Ectodermal cell (in vitro differentiated cells): ENCODE measurements around the gene KAT2B.

Experiments
- H3K27ac ChIP-seq: 2 replicates; pipeline ENCODE4 v1.7.0; 2013; ENCODE audit warnings: mild to moderate bottlenecking, low read depth, low read length; ENCODE audit not compliant: insufficient read depth, poor library complexity, severe bottlenecking
- H3K27me3 ChIP-seq: 2 replicates; pipeline ENCODE4 v1.7.0; 2013; ENCODE audit warnings: mild to moderate bottlenecking, low read length; ENCODE audit not compliant: insufficient read depth, control insufficient read depth, poor library complexity, severe bottlenecking
- H3K36me3 ChIP-seq: one replicate; pipeline ENCODE4 v1.7.0; 2013; ENCODE audit warnings: low read length; ENCODE audit not compliant: control insufficient read depth, insufficient read depth
- H3K4me1 ChIP-seq: one replicate; pipeline ENCODE4 v1.7.0; 2013; ENCODE audit warnings: low read length; ENCODE audit not compliant: control insufficient read depth, insufficient read depth
- H3K4me3 ChIP-seq: 2 replicates; pipeline ENCODE4 v1.7.0; 2013; ENCODE audit warnings: low read depth, low read length, control low read depth; ENCODE audit not compliant: insufficient read depth
- H3K9me3 ChIP-seq: 2 replicates; pipeline ENCODE4 v1.7.0; 2013; ENCODE audit warnings: mild to moderate bottlenecking, low read length, moderate library complexity; ENCODE audit not compliant: control insufficient read depth
- WGBS, 2 experiments: methylation state at CpG; one replicate each; pipeline ENCODE4 v1.1.7; 2013; ENCODE audit warnings: missing lambda C conversion rate in 2 of 2; 5-methylcytosine and 5-hydroxymethylcytosine counted together

The KAT2B gene

DNA sequence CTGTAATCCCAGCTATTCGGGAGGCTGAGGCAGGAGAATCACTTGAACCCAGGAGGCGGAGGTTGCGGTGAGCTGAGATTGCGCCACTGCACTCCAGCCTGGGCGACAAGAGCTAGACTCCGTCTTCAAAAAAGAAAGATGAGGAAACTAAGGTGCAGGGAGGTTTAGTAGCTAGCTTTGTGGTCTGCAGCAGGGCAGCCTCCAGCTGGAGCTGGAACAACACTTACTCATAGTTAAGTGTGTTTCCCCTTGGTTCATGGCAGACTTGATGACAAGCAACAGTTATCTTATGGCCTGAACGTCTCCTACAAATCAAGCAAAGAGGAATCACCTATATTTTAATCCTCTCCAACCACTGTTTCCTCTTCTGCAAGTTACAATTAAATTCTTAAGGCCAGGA lies 12.6 kb downstream of the KAT2B start:
- no peak overlapping the region for H3K27ac ChIP-seq
- 81 to 95% methylated on average over 7 of the region's 7 CpGs for WGBS, 2 experiments
- no peaks in the 10 kb centered on the region for H3K36me3 ChIP-seq
- H3K27me3 ChIP-seq = no peaks in the 10 kb centered on the region
- H3K9me3 ChIP-seq = no peaks in the 10 kb centered on the region
- H3K4me1 ChIP-seq = no peaks in the 10 kb centered on the region
- no peak overlapping the region for H3K4me3 ChIP-seq

DNA sequence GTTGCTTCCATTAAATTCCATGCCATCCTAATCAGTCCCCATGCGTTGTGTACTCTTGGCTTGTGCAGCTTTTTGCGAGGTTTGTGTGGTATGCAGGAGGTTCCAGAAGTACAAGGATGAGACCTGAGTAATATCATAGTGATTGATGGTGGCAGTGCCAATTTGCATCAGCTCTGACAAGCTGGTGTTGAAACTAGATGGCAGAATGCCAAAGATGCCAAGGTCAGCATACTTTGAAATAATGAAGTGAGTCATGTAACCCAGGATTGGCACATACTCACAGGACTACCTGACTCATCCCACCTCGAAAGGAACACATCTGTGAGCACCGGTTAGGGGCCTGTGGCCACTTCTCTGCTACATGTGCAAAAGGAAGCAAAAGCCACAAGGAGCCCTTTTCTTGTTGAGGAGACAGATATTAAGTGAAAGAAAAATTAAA lies 14.3 kb downstream of the KAT2B start:
- Histone ChIP-seq H3K27me3 (no peaks in the 10 kb centered on the region), H3K27ac (no peak overlapping the region), H3K4me1 (no peaks in the 10 kb centered on the region), H3K36me3 (no peaks in the 10 kb centered on the region), H3K4me3 (no peak overlapping the region), H3K9me3 (no peaks in the 10 kb centered on the region)
- WGBS, 2 experiments = 91 to 96% methylated on average over 4 of the region's 4 CpGs

DNA sequence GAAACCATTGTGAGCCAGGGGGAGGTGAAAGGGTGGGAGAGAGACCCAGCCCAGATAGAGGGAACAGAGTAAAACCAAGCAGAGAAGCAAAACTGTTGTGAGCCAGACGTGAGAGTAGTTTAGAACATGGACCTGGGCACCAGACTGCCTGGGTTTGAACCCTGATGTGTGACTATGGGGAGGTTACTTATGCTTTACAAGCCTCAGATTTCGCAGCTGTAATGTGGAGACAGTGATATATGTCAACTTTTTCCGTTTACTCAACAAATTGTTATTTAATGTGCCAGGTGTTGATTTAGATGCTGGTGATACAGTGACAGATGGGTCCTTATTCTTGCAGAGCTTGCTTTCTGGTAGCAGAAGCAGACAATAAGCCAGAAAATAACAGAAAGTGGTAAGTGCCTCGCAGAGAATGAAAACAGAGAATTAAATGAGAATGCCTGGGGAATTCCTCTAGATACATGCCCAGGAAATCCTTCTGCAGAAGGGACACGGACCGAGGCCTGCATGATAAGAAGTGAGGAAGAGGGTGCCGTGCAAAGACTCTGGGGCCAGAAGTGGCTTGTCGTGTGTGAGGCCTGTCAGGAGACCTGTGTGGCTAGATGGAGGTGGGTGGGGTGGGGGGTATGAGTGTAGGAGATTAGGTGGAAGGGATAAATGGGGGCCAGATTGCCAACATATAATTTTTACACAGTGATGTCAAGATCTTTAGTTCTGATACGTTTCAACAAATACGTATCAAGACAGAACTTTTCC lies 15.0 kb downstream of the KAT2B start:
- WGBS, 2 experiments = 87% methylated on average over 9 to 10 of the region's 10 CpGs
- Histone ChIP-seq H3K4me1 (no peaks in the 10 kb centered on the region), H3K27ac (no peak overlapping the region)

DNA sequence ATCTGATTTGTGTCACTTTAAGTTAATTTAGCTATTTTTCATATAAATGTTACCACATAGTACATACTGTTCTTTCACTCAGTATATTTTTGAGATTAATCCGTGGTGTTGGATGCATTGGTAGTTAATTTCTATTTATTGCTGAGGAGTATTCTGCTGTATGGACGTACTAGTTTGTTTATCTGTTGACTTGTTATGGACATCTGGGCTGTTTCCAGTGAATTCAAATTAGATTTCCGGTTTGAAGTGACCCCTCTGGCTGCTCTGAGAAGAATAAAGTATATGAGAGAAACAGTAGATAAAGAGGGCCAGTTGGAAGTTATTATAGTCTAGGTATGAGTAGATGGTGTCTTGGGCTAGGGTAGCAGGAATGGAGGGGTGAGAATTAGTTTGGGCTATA lies 15.6 kb downstream of the KAT2B start:
- Histone ChIP-seq H3K4me1 (no peaks in the 10 kb centered on the region), H3K36me3 (no peaks in the 10 kb centered on the region), H3K27me3 (no peaks in the 10 kb centered on the region), H3K27ac (no peak overlapping the region), H3K9me3 (no peaks in the 10 kb centered on the region), H3K4me3 (no peak overlapping the region)
- WGBS, 2 experiments = 90 to 96% methylated on average over 3 of the region's 3 CpGs

More for the DNA sequence above, 15.0 kb downstream of the KAT2B start:
- Histone ChIP-seq H3K36me3 (no peaks in the 10 kb centered on the region), H3K27me3 (no peaks in the 10 kb centered on the region), H3K4me3 (no peak overlapping the region), H3K9me3 (no peaks in the 10 kb centered on the region)

DNA sequence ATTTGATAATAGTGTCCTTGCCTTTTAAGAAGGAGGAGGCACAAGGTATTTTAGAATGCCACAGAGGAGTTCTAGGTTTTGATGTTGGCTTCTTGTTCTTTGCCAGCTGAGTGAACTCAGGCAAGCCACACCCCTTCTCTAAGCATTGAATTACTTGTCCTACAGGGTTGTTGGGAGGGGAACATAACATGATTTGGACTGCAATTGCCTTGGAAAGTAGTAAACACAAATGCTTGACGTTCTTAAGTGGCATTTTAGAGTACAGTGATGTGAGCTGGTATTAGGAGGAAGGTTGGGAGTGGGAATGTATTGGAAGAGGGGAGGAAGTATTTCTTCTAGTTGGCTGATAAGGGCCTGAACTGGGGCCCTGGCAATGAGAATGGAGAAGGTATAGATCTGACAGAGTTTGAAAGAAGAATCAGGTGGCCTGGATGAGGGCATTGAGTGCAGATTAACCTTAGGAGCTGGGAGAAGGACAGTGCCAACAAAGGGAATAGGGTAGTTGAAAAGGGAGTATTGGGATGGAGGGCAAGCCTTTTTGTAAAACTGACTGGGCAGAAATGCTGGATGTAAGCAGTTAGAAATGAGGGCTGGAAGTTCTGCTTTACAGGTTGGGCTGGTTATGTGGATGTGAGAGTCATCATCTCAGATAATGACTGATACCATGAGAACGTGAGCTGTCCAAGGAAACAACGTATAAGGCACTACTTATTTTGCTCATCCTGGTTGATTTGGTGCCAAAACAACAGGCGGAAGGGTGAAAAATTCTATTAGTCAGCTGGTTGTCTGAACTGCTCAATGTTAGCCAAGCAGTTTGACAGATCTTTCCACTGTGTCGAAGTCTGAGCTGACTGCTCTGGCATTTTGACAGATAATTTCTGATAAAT lies 16.7 kb downstream of the KAT2B start:
- no peaks in the 10 kb centered on the region for H3K9me3 ChIP-seq
- no peaks in the 10 kb centered on the region for H3K4me1 ChIP-seq
- no peak overlapping the region for H3K4me3 ChIP-seq
- H3K36me3 ChIP-seq = no peaks in the 10 kb centered on the region
- WGBS, 2 experiments = 90 to 96% methylated on average over 5 of the region's 5 CpGs
- H3K27ac ChIP-seq = no peak overlapping the region
- no peaks in the 10 kb centered on the region for H3K27me3 ChIP-seq

DNA sequence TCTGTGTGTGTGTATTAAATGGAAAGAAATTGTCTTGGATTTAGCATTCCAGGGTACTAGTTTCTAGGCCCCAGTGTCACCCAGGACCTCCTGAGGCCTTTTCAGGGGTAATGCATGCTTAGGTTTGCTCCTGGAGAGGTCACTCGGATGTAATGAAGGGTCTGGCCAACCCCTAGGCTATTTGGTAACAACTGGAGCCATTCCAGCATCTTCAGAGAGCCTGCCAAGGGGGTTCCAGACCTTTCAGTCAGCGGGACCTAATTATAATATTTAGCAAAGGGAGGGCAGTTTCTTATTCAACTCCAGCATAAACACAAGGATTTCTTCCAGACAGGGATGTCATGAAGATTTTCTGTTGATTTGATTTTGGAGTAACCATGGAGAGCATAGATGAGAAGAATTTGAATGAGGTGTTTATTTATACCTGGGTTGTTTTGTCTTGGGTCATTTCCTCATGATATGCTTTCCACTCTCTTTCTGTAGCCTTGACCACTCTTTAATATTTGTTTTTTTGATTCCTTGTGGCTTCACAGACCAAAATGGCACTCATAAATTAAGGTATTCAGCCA lies 17.4 kb downstream of the KAT2B start:
- no peak overlapping the region for H3K27ac ChIP-seq

DNA sequence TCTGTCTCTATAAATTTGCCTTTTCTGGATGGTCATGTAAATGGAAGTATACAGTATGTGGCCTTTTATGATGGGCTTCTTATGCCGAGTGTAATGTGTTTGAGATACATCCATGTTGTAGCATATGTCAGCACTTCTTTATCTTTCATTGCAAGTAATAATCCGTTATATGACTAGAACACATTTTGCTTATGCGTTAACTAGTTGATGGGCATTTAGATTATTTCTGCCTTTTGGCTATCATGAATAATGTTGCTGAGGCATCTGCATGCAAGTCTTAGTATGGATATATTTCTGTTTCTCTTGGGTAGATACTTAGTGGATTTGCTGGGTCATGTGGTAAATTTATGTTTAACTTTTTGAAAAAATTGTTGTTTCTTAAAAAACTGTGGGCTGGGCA lies 19.7 kb downstream of the KAT2B start:
- Histone ChIP-seq H3K27me3 (no peaks in the 10 kb centered on the region), H3K27ac (no peak overlapping the region), H3K4me1 (no peaks in the 10 kb centered on the region), H3K36me3 (no peaks in the 10 kb centered on the region), H3K4me3 (no peak overlapping the region), H3K9me3 (no peaks in the 10 kb centered on the region)
- 96 to 97% methylated on average over 3 of the region's 3 CpGs for WGBS, 2 experiments

More for the DNA sequence above, 17.4 kb downstream of the KAT2B start:
- H3K36me3 ChIP-seq = no peaks in the 10 kb centered on the region
- H3K27me3 ChIP-seq = no peaks in the 10 kb centered on the region
- H3K4me3 ChIP-seq = no peak overlapping the region
- WGBS, 2 experiments = 84 to 89% methylated on average over 1 to 2 of the region's 2 CpGs
- no peaks in the 10 kb centered on the region for H3K9me3 ChIP-seq
- no peaks in the 10 kb centered on the region for H3K4me1 ChIP-seq

DNA sequence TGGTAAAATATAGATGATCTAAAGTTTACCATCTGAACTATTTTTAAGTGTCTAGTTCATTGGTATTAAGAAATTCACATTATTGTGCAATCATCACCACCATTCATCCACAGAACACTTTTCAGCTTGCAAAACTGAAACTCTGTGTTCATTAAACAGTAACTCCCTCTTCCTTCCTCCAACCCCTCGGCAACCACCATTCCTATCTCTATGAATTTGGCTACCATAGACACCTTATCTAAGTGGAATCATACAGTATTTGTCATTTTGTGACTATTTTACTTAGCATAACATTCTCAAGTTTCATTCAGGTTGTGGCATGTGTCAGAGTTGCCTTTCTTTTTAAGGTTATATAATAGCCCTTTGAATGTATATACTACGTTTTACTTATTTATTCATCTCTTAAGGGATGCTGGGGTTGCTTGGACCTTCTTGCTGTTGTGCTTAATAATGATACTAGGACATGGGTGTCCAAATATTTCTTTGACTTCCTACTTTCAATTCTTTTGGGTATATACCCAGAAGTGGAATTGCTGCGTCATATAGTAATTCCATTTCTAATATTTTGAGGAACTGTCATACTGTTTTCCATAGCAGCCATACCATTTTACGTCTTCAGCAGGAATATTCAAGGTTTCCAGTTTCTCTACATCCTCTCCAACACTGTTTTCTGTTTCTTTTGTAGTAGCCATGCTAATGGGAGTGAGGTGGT lies 20.9 kb downstream of the KAT2B start:
- Histone ChIP-seq H3K9me3 (no peaks in the 10 kb centered on the region), H3K36me3 (no peaks in the 10 kb centered on the region), H3K4me1 (no peaks in the 10 kb centered on the region), H3K27me3 (no peaks in the 10 kb centered on the region), H3K27ac (no peak overlapping the region), H3K4me3 (no peak overlapping the region)
- 92% methylated on average over 3 of the region's 4 CpGs for WGBS, 2 experiments

DNA sequence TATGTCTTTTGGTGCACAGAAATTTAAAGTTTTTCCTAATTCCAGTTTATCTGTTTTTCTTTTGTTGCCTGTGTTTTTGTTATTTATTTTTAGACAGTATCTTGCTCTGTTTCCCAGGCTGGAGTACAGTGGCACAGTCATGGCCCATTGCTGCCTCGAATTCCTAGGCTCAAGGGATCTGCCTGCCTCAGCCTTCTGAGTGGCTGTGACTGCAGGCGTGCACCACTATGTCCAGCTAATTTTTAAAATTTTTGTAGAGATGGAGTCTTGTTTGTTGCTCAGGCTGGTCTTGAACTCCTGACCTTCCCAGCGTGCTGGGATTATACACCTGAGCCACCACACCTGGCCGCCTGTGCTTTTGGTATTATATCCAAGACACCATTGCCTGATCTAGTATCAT lies 22.8 kb downstream of the KAT2B start:
- no peak overlapping the region for H3K27ac ChIP-seq
- 83 to 93% methylated on average over 4 of the region's 4 CpGs for WGBS, 2 experiments
- no peaks in the 10 kb centered on the region for H3K9me3 ChIP-seq
- no peak overlapping the region for H3K4me3 ChIP-seq
- H3K4me1 ChIP-seq = no peaks in the 10 kb centered on the region
- H3K36me3 ChIP-seq = no peaks in the 10 kb centered on the region
- no peaks in the 10 kb centered on the region for H3K27me3 ChIP-seq
